Epithelial cell of prostate (primary cell): ENCODE results near the gene HSD3B2.
"Not testable (repeated sequence)": the region's sequence is repeated elsewhere in the genome, so short reads cannot be mapped to it uniquely, and the experiment has no call there.

Experiments
- DNase-seq: peaks from one replicate; pipeline ENCODE4 v3.0.0-alpha.2; 2011; ENCODE audit warnings: low read depth, low spot score
- H3K27ac ChIP-seq: fragments of 450-650 bp; 2 replicates; pipeline ENCODE4 v1.5.1; 2017; ENCODE audit warnings: mild to moderate bottlenecking

Gene HSD3B2

GRCh38 chr1:119414950-119415349 lies at the start of gene HSD3B2:
Gene HSD3B2, plus strand, starts transcription at chr1:119415150. Its CDS starts 270 bp downstream, at chr1:119415420.
- DNase-seq = no peak

GRCh38 chr1:119366424-119366823 lies 48.5 kb upstream of the HSD3B2 start:
- no peak for DNase-seq
- no peak overlapping the region for H3K27ac ChIP-seq

More at GRCh38 chr1:119414950-119415349, at the start of gene HSD3B2:
- H3K27ac ChIP-seq = no peak within 1 kb of the TSS

- no peak overlapping the region for H3K27ac ChIP-seq
- no peak for DNase-seq
These were observed 47.4 kb upstream of the HSD3B2 start for GRCh38 chr1:119367432-119368124.

GRCh38 chr1:119368554-119368953 lies 46.4 kb upstream of the HSD3B2 start, which contains the start of gene HAO2:
Gene HAO2, plus strand, starts transcription at chr1:119368785. Its CDS starts 12,301 bp downstream, at chr1:119381086.
- DNase-seq = no peak

GRCh38 chr1:119370748-119371147 lies 44.2 kb upstream of the HSD3B2 start:
- no peak overlapping the region for H3K27ac ChIP-seq
- DNase-seq = no peak

More at GRCh38 chr1:119368554-119368953, 46.4 kb upstream of the HSD3B2 start, which contains the start of gene HAO2:
- H3K27ac ChIP-seq = no peak within 1 kb of the TSS

- H3K27ac ChIP-seq = no peak overlapping the region
These were observed 43.1 kb upstream of the HSD3B2 start for GRCh38 chr1:119371815-119372214.

GRCh38 chr1:119372503-119373086 lies 42.4 kb upstream of the HSD3B2 start:
- H3K27ac ChIP-seq = no peak overlapping the region
- peak; percentile 43 for DNase-seq

More at GRCh38 chr1:119371815-119372214, 43.1 kb upstream of the HSD3B2 start:
- DNase-seq = no peak

- no peak overlapping the region for H3K27ac ChIP-seq
- peak; percentile 45 for DNase-seq
These were observed 41.5 kb upstream of the HSD3B2 start for GRCh38 chr1:119373465-119373864.

- no peak for DNase-seq
- no peak overlapping the region for H3K27ac ChIP-seq
These were observed 40.6 kb upstream of the HSD3B2 start for GRCh38 chr1:119374208-119374874.

GRCh38 chr1:119375366-119375765 lies 39.6 kb upstream of the HSD3B2 start:
- no peak overlapping the region for H3K27ac ChIP-seq
- DNase-seq = no peak

GRCh38 chr1:119376594-119376993 lies 38.4 kb upstream of the HSD3B2 start:
- no peak for DNase-seq
- no peak overlapping the region for H3K27ac ChIP-seq

GRCh38 chr1:119377594-119377993 lies 37.4 kb upstream of the HSD3B2 start:
- not testable (repeated sequence) for DNase-seq, H3K27ac ChIP-seq

- no peak for DNase-seq
- H3K27ac ChIP-seq = no peak overlapping the region
These were observed 35.8 kb upstream of the HSD3B2 start for GRCh38 chr1:119379117-119379516.

GRCh38 chr1:119380304-119380703 lies 34.6 kb upstream of the HSD3B2 start:
- no peak overlapping the region for H3K27ac ChIP-seq
- DNase-seq = no peak

GRCh38 chr1:119380983-119381662 lies 33.8 kb upstream of the HSD3B2 start:
- no peak for DNase-seq
- no peak overlapping the region for H3K27ac ChIP-seq

- DNase-seq = no peak
- H3K27ac ChIP-seq = no peak overlapping the region
These were observed 30.4 kb upstream of the HSD3B2 start for GRCh38 chr1:119384591-119384990.

GRCh38 chr1:119385650-119386049 lies 29.3 kb upstream of the HSD3B2 start:
- DNase-seq = no peak
- no peak overlapping the region for H3K27ac ChIP-seq

- no peak overlapping the region for H3K27ac ChIP-seq
- no peak for DNase-seq
These were observed 27.1 kb upstream of the HSD3B2 start for GRCh38 chr1:119387858-119388257.

- DNase-seq = no peak
- no peak overlapping the region for H3K27ac ChIP-seq
These were observed 26.5 kb upstream of the HSD3B2 start for GRCh38 chr1:119388450-119388849.

- DNase-seq = no peak
These were observed 24.4 kb upstream of the HSD3B2 start for GRCh38 chr1:119390526-119390925.

GRCh38 chr1:119391749-119392148 lies 23.2 kb upstream of the HSD3B2 start:
- H3K27ac ChIP-seq = no peak overlapping the region
- DNase-seq = no peak

More at GRCh38 chr1:119390526-119390925, 24.4 kb upstream of the HSD3B2 start:
- no peak overlapping the region for H3K27ac ChIP-seq
